Ascending aorta (tissue), 2 donors: ENCODE measurements around the gene GPBAR1. TPM values are rescaled to one million over a fixed set of nuclear protein-coding genes. Genes with fewer than 3 reads are reported as not detected.
"Not testable (repeated sequence)": the region's sequence is repeated elsewhere in the genome, so short reads cannot be mapped to it uniquely, and the experiment has no call there.

Experiments
- DNase-seq, 2 donors: peaks; one replicate each; pipeline ENCODE4 v3.0.0-alpha.2; 2019; ENCODE audit warnings: low spot score in 2 of 2
- H3K27ac ChIP-seq, 2 donors: fragments of 200-600 bp; sonication (generic); one replicate each; pipeline ENCODE4 v1.5.1; 2016 to 2017; ENCODE audit warnings: mild to moderate bottlenecking in 1 of 2
- H3K27me3 ChIP-seq: fragments of 200-600 bp; sonication (generic); one replicate; pipeline ENCODE4 v1.5.1; 2017
- H3K36me3 ChIP-seq, 2 donors: fragments of 200-600 bp; sonication (generic); one replicate each; pipeline ENCODE4 v1.5.1; 2016
- H3K4me1 ChIP-seq, 2 donors: fragments of 200-600 bp; sonication (generic); one replicate each; pipeline ENCODE4 v1.5.1; 2016 to 2017; ENCODE audit warnings: mild to moderate bottlenecking in 1 of 2
- H3K4me3 ChIP-seq, 2 donors: fragments of 200-600 bp; sonication (generic); one replicate each; pipeline ENCODE4 v1.5.1; 2016 to 2017; ENCODE audit warnings: mild to moderate bottlenecking in 1 of 2
- H3K9me3 ChIP-seq, 2 donors: fragments of 200-600 bp; sonication (generic); one replicate each; pipeline ENCODE4 v1.5.1; 2016
- CTCF ChIP-seq, 3 experiments: fragments of 200-600 bp in 2 of 3; fragments of 450-650 bp in 1 of 3; sonication (generic) in 2 of 3; IDR thresholded peaks; one replicate each; pipeline ENCODE4 v1.5.1; 2016 to 2019; ENCODE audit warnings: antibody characterized with exemption in 3 of 3, mild to moderate bottlenecking in 1 of 3, moderate library complexity in 1 of 3
- intact Hi-C: fragments of 100-400 bp; cut with DNase I; formaldehyde crosslinking; loops from one replicate; pipeline ENCODE4 v1.15.1; 2023
- total RNA-seq: library from RNA; depleted of rRNA; stranded (reverse); fragments of >200 nt; gene quantifications from one replicate; pipeline ENCODE4 v1.1.0, GENCODE V29; 2016

The GPBAR1 gene
- total RNA-seq, 1 donor from 2014 or later, result not detected

DNA sequence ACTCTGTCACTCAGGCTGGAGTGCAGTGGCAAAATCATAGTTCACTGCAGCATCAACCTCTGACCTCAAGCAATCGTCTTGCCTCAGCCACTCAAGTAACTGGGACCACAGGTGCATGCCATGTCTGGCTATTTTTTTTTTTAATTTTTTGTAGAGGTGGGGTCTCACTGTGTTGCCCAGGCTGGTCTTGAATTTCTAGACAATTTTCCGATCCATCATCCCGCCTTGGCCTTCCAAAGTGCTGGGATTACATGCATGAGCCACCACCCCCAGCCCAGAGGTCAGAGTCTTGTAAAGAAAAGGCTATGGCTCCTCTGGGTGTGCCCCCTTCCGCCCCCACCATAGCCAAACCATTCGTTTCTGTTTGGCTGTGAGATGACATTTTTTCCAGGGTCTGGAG lies 44.6 kb downstream of the GPBAR1 start:
- DNase-seq, result no peak

DNA sequence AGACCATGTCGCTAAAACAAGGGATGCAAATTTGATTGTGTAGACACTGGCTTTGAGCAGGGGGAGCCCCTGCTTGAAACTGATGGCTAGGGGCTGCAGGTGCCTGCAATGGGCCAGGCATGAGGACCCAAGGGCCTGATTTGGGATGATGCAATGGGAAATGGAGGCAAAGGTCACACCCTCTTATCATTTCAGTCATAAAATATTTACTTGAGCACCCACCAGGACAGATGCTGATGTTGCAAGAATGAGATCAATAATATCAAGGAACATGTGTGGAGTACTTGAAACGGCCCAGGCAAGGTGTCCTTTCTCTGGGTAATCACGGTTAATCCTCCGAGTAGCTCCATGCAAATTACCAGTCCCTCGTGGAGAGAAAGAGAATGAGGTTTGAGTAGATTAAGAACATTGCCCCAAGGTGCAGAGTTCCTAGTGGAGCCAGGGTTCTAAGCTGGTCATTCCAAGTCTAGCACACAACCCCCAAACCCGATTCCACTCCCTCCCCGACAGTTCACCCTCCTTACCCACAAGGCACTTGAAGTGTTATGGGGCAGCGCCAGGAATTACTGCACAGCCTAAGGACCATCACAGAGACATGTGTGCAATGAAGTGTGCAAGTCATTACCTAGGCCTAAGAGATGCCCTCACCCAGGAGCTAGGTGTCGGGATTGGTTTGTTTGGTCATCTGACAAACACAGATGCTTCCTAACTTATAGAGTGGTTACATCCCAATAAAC lies 45.5 kb downstream of the GPBAR1 start:
- no peak overlapping the region for H3K4me3 ChIP-seq
- no peaks in the 10 kb centered on the region for H3K9me3 ChIP-seq
- H3K27me3 ChIP-seq, result no peaks in the 10 kb centered on the region
- intact Hi-C loops, result no loop called here
- no peaks in the 10 kb centered on the region for H3K36me3 ChIP-seq
- DNase-seq, result no peak
- no peaks in the 10 kb centered on the region for H3K4me1 ChIP-seq
- no peak for TF ChIP-seq CTCF (IDR thresholded peaks at IDR 0.05)
- H3K27ac ChIP-seq, result peak overlapping the region in 1 of 2 donors; percentile 46

More for the DNA sequence above, 44.6 kb downstream of the GPBAR1 start:
- Histone ChIP-seq H3K9me3 (no peaks in the 10 kb centered on the region), H3K4me3 (no peak overlapping the region), H3K27me3 (no peaks in the 10 kb centered on the region), H3K27ac (peak overlapping the region in 1 of 2 donors; percentile 46), H3K36me3 (no peaks in the 10 kb centered on the region), H3K4me1 (peaks cover 0 to 3% of the 10 kb centered on the region in 2 donors)
- TF ChIP-seq CTCF (IDR thresholded peaks at IDR 0.05), result no peak
- intact Hi-C loops, result no loop called here

GRCh38 chr2:218307415-218308090 lies 46.7 kb downstream of the GPBAR1 start:
- Histone ChIP-seq H3K27ac (no peak overlapping the region), H3K4me1 (no peaks in the 10 kb centered on the region), H3K36me3 (no peaks in the 10 kb centered on the region), H3K27me3 (no peaks in the 10 kb centered on the region), H3K4me3 (no peak overlapping the region), H3K9me3 (no peaks in the 10 kb centered on the region)
- intact Hi-C loops, result no loop called here
- DNase-seq, result no peak
- TF ChIP-seq CTCF (IDR thresholded peaks at IDR 0.05), result no peak

DNA sequence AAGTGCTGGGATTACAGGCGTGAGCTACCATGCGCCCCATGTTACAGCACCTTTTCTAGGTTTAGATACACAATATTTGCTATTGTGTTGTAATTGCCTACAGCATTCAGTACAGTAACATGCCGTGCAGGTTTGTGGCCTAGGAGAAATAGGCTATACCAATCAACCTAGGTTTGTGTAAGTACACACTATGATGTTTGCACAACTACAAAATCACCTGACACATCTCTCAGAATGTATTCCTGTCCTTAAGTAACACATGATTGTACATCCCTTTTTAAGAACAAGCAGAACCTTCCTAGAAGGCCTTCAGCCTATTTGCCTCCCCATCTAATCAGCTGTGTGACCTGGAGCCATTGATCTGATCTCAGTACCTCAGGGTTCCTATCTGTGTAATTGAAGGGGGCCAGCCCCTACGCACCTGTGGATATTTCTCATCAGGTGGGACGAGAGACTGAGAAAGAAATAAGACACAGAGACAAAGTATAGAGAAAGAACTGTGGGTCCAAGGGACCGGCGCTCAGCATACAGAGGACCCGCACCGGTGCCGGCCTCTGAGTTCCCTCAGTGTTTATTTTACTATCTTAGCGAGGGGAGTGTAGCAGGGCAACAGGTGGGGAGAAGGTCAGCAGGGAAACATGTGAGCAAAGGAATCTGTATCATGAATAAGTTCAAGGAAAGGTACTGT lies 50.2 kb downstream of the GPBAR1 start:
- Histone ChIP-seq H3K9me3 (no peaks in the 10 kb centered on the region), H3K27ac (no peak overlapping the region), H3K4me1 (no peaks in the 10 kb centered on the region), H3K4me3 (no peak overlapping the region), H3K36me3 (no peaks in the 10 kb centered on the region), H3K27me3 (no peaks in the 10 kb centered on the region)
- intact Hi-C loops, result no loop called here
- DNase-seq, result no peak
- TF ChIP-seq CTCF (IDR thresholded peaks at IDR 0.05), result no peak

DNA sequence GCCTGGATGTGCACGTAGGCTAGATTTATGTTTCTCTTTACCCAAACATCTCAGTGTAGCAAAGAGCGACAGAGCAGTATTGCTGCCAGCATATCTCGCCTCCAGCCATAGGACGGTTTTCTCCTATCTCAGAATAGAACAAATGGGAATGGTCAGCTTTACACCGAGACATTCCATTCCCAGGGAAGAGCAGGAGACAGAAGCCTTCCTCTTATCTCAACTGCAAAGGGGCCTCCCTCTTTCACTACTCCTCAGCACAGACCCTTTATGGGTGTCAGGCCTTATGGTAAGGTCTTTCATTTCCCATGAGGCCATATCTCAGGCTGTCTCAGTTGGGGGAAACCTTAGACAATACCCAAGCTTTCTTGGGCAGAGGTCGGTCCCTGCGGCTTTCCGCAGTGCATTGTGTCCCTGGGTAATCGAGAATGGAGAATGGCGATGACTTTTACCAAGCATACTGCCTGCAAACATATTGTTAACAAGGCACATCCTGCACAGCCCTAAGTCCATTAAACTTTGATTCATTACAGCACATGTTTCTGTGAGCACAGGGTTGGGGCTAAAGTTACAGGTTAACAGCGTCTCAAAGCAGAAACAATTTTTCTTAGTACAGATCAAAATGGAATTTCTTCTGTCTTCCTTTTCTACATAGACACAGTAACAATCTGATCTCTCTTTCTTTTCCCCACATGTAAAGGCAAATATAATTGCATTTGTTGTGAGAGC lies 50.9 kb downstream of the GPBAR1 start:
- H3K4me1 ChIP-seq, H3K4me3 ChIP-seq, H3K36me3 ChIP-seq, H3K27me3 ChIP-seq, intact Hi-C loops, H3K9me3 ChIP-seq, H3K27ac ChIP-seq, DNase-seq: not testable (repeated sequence)
